Smooth muscle cell (in vitro differentiated cells): ENCODE data around the gene DFFB. TPM values are rescaled to one million over a fixed set of nuclear protein-coding genes. Genes with fewer than 3 reads are reported as not detected.

ENCODE experiments used
- DNase-seq: peaks from one replicate; lab custom pipeline; 2025; ENCODE audit not compliant: unreplicated experiment; lab: John Stamatoyannopoulos, UW
- H2AFZ ChIP-seq: fragments of 200-600 bp; sonication (generic); 2 replicates; pipeline ENCODE4 v1.6.0; 2016; ENCODE audit warnings: antibody characterized with exemption, low read depth, mild to moderate bottlenecking
- H3F3A ChIP-seq: fragments of 200-600 bp; sonication (generic); 2 replicates; pipeline ENCODE4 v1.6.0; 2017; ENCODE audit warnings: antibody characterized with exemption, low read depth
- H3K27ac ChIP-seq: fragments of 200-600 bp; sonication (generic); 2 replicates; pipeline ENCODE4 v1.5.1; 2016; ENCODE audit warnings: low read depth, mild to moderate bottlenecking
- H3K27me3 ChIP-seq: fragments of 200-600 bp; sonication (generic); 2 replicates; pipeline ENCODE4 v1.6.1; 2016; ENCODE audit warnings: low read depth, mild to moderate bottlenecking
- H3K36me3 ChIP-seq: fragments of 200-600 bp; sonication (generic); 2 replicates; pipeline ENCODE4 v1.5.1; 2016; ENCODE audit warnings: low read depth
- H3K4me1 ChIP-seq: fragments of 200-600 bp; sonication (generic); 2 replicates; pipeline ENCODE4 v1.5.1; 2016; ENCODE audit warnings: low read depth
- H3K4me2 ChIP-seq: fragments of 200-600 bp; sonication (generic); 2 replicates; pipeline ENCODE4 v1.6.0; 2016; ENCODE audit warnings: mild to moderate bottlenecking
- H3K4me3 ChIP-seq: fragments of 200-600 bp; sonication (generic); 2 replicates; pipeline ENCODE4 v1.5.1; 2016; ENCODE audit warnings: mild to moderate bottlenecking
- H3K79me2 ChIP-seq: fragments of 200-600 bp; sonication (generic); 2 replicates; pipeline ENCODE4 v1.6.0; 2016; ENCODE audit warnings: low read depth, mild to moderate bottlenecking
- H3K9ac ChIP-seq: fragments of 200-600 bp; sonication (generic); 2 replicates; pipeline ENCODE4 v1.6.0; 2016; ENCODE audit warnings: low read depth
- H3K9me3 ChIP-seq: fragments of 200-600 bp; sonication (generic); replicated peaks from 2 replicates; pipeline ENCODE4 v1.5.1; 2016; ENCODE audit warnings: low read depth
- H4K20me1 ChIP-seq: fragments of 200-600 bp; sonication (generic); 2 replicates; pipeline ENCODE4 v1.6.0; 2016; ENCODE audit warnings: low read depth
- WGBS: methylation state at CpG from one replicate; pipeline ENCODE4 v1.1.7; 2016; ENCODE audit warnings: low lambda C conversion rate; 5-methylcytosine and 5-hydroxymethylcytosine counted together
- polyA plus RNA-seq: library from polyadenylated mRNA; unstranded; fragments of >200 nt; fragmentation: Nextera tagmentation; extraction: Ambion mirVana; gene quantifications from 2 replicates; pipeline ENCODE4 v1.2.1, GENCODE V29; 2016
- total RNA-seq: library from RNA; depleted of rRNA; stranded (reverse); fragments of >200 nt; gene quantifications from 2 replicates; pipeline ENCODE4 v1.2.3, GENCODE V29; 2014
- TF ChIP-seq, protein P1 (sequence below): fragments of 200-600 bp; sonication (generic); IDR thresholded peaks from 2 replicates; pipeline ENCODE4 v1.5.1; 2017; ENCODE audit warnings: borderline replicate concordance, mild to moderate bottlenecking, antibody characterized with exemption; ENCODE audit not compliant: insufficient read depth, poor library complexity, severe bottlenecking

The DFFB gene
- total and polyA plus RNA-seq, 2 experiments from 2014 or later = 3.3 to 4.5 TPM

DNA sequence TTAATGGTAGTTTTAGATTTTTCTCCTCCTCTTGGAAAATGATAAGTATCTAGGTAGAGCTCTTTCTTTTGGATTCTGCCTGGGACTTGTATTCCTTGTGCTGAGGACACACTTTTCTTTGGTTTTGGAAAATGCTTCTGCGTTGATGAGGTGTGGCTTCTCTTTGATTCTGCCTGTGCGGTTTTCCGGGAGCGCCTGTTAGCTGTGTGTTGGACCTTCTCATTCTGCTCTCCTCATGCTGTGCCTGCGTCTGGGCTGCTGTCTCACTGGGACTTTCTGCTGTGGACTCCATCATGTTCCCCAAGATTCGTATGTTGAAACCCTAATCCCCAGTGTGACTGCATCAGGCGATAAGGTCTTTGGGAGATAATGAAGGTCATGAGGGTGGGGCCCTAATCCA lies 21.8 kb downstream of the DFFB start:
- no peaks in the 10 kb centered on the region for H3K27me3 ChIP-seq
- no peaks in the 10 kb centered on the region for H3K4me1 ChIP-seq
- H3K9me3 ChIP-seq = peaks cover 5% of the 10 kb centered on the region
- H3K4me2 ChIP-seq = no peak overlapping the region
- H3F3A ChIP-seq = no peaks in the 10 kb centered on the region
- H3K27ac ChIP-seq = no peak overlapping the region
- no peak overlapping the region for H3K4me3 ChIP-seq
- H4K20me1 ChIP-seq = no peaks in the 10 kb centered on the region
- H3K36me3 ChIP-seq = peaks cover 5% of the 10 kb centered on the region
- no peak overlapping the region for H3K9ac ChIP-seq
- H2AFZ ChIP-seq = no peak overlapping the region
- TF ChIP-seq, protein P1, sequence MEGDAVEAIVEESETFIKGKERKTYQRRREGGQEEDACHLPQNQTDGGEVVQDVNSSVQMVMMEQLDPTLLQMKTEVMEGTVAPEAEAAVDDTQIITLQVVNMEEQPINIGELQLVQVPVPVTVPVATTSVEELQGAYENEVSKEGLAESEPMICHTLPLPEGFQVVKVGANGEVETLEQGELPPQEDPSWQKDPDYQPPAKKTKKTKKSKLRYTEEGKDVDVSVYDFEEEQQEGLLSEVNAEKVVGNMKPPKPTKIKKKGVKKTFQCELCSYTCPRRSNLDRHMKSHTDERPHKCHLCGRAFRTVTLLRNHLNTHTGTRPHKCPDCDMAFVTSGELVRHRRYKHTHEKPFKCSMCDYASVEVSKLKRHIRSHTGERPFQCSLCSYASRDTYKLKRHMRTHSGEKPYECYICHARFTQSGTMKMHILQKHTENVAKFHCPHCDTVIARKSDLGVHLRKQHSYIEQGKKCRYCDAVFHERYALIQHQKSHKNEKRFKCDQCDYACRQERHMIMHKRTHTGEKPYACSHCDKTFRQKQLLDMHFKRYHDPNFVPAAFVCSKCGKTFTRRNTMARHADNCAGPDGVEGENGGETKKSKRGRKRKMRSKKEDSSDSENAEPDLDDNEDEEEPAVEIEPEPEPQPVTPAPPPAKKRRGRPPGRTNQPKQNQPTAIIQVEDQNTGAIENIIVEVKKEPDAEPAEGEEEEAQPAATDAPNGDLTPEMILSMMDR = no peak
- 98% methylated on average over 7 of the region's 7 CpGs for WGBS
- DNase-seq = no peak
- H3K79me2 ChIP-seq = no peaks in the 10 kb centered on the region

DNA sequence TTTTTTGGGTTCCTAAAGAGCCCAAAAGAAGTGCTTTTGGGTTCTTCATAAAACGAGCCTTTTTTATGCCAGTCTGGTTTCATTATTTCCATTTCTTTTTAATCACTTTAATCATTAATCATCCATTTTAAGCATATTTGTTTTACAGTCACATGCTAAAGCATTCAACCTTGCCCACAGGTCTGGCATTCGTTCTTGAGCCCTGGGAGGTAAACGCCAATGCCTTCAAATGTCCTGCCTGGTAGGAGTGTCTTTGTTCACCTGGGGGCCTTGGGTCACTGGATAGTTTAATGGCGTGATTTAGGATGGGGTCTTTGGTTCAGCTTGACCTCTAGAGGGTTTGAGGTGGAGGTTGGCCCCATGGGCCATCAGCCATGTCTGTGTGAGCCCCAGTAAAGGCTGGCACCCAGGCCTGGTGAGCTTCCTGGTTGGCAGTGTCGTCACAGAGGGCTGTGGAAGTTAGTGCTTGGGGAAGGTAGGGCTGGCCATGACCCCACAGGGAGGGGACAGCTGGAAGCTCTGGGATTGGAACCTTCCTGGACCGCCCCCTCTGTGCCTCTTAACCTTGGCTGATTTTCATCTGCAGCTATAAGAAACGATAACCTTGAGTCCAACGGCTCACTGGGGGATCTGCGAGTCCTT lies 22.6 kb downstream of the DFFB start:
- Histone ChIP-seq H3K79me2 (no peaks in the 10 kb centered on the region), H4K20me1 (no peaks in the 10 kb centered on the region), H3K9me3 (peaks cover 5% of the 10 kb centered on the region), H3K4me1 (no peaks in the 10 kb centered on the region), H3K27me3 (no peaks in the 10 kb centered on the region), H3F3A (no peaks in the 10 kb centered on the region), H2AFZ (no peak overlapping the region), H3K27ac (no peak overlapping the region), H3K4me2 (no peak overlapping the region), H3K36me3 (peaks cover 5% of the 10 kb centered on the region), H3K9ac (no peak overlapping the region), H3K4me3 (no peak overlapping the region)
- TF ChIP-seq, protein P1 = no peak
- no peak for DNase-seq
- 89% methylated on average over 9 of the region's 9 CpGs for WGBS

DNA sequence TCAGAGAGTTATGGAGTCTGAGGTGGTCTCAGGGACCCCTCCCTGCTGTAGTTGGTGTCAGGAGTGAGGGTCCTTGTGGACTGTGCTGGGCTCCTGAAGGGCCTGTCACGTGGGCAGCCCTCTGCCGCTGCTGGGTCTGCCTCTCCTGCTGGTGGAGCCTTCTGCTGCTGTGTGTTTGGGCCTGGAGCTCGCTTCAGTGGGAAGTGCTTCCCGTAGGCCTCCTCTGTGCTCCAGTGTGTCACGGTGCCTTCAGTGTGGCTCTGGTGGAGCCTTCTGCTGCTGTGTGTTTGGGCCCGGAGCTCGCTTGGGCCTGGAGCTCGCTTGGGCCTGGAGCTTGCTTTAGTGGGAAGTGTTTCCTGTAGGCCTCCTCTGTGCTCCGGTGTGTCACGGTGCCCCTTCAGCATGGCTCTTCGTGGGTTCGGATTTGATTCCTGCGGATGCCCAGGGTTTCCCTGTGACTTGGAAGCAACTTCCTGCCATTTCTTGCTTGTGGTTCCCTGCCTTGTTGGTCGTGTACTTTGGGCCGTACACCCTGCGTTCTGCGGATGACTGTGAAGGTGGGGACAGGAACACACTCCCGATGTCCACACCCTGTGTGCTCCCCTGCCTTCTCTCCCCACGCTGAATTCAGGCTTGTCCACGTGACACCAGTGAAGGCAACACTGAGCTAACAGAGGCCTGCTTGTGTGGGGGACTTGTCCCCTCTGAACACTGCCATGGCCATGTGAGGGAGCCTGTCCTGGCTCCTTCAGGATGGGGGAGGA lies 23.3 kb downstream of the DFFB start:
- Histone ChIP-seq H3K36me3 (peaks cover 5% of the 10 kb centered on the region), H3K4me1 (no peaks in the 10 kb centered on the region), H2AFZ (no peak overlapping the region), H3K4me2 (no peak overlapping the region), H3K27me3 (no peaks in the 10 kb centered on the region), H3K9ac (no peak overlapping the region), H3F3A (no peaks in the 10 kb centered on the region), H3K9me3 (peaks cover 5% of the 10 kb centered on the region), H3K4me3 (no peak overlapping the region), H3K27ac (no peak overlapping the region), H3K79me2 (no peaks in the 10 kb centered on the region), H4K20me1 (no peaks in the 10 kb centered on the region)
- DNase-seq = no peak
- TF ChIP-seq, protein P1 = no peak
- WGBS = 97% methylated on average over 20 of the region's 20 CpGs

DNA sequence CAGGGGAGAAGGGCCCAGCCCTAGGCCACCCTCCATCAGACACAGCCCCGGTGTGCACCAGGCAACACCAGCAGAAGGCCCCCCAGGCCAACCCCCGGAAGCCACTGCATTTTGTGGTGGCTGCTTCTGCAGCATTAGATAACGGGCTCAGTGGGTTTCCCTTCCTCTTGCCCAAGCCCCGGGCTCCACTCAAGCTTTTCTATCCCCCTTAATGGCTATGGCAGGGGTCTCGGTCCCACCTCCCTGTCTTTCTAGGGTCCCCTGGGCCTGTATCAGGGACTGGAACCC lies 23.9 kb downstream of the DFFB start:
- H3K4me1 ChIP-seq = no peaks in the 10 kb centered on the region
- peaks cover 5% of the 10 kb centered on the region for H3K9me3 ChIP-seq
- H3K27me3 ChIP-seq = no peaks in the 10 kb centered on the region
- H3F3A ChIP-seq = no peaks in the 10 kb centered on the region
- WGBS = 98% methylated on average over 5 of the region's 5 CpGs
- peaks cover 5% of the 10 kb centered on the region for H3K36me3 ChIP-seq
- H3K9ac ChIP-seq = no peak overlapping the region
- no peak for DNase-seq
- H2AFZ ChIP-seq = no peak overlapping the region
- no peaks in the 10 kb centered on the region for H4K20me1 ChIP-seq
- no peaks in the 10 kb centered on the region for H3K79me2 ChIP-seq
- H3K4me2 ChIP-seq = no peak overlapping the region
- TF ChIP-seq, protein P1 = no peak
- no peak overlapping the region for H3K4me3 ChIP-seq
- H3K27ac ChIP-seq = no peak overlapping the region
